GM19468 (cell line): ENCODE measurements around the gene FGF2.
"Not testable (repeated sequence)": the region's sequence is repeated elsewhere in the genome, so short reads cannot be mapped to it uniquely, and the experiment has no call there.

ENCODE experiments used
- ATAC-seq: cut with Tn5 transposase; IDR thresholded peaks from one replicate; pipeline ENCODE4 v1.9.1; 2021; ENCODE audit warnings: mild to moderate bottlenecking, moderate library complexity, moderate number of reproducible peaks; ENCODE audit not compliant: unreplicated experiment; ENCODE audit errors: extremely low read depth

Gene FGF2

GRCh38 chr4:122914938-122915337 lies 88.3 kb downstream of the FGF2 start:
- no peak for ATAC-seq

GRCh38 chr4:122917731-122918130 lies 91.1 kb downstream of the FGF2 start:
- ATAC-seq, result no peak

- ATAC-seq, result no peak
These were observed 93.8 kb downstream of the FGF2 start for GRCh38 chr4:122920473-122920872.

- no peak for ATAC-seq
These were observed 94.7 kb downstream of the FGF2 start for GRCh38 chr4:122921300-122921699.

- peak; percentile 20 for ATAC-seq
These were observed 95.6 kb downstream of the FGF2 start, which contains the start of gene NUDT6 for GRCh38 chr4:122921971-122922876. Gene NUDT6, minus strand, starts transcription at chr4:122922597. Its CDS starts 25 bp downstream, at chr4:122922572.

GRCh38 chr4:122922877-122923511 lies 96.4 kb downstream of the FGF2 start:
- peak; percentile 84 for ATAC-seq

- no peak for ATAC-seq
These were observed 102.3 kb downstream of the FGF2 start for GRCh38 chr4:122928930-122929329.

GRCh38 chr4:122930862-122931261 lies 104.2 kb downstream of the FGF2 start:
- no peak for ATAC-seq

- no peak for ATAC-seq
These were observed 106.1 kb downstream of the FGF2 start for GRCh38 chr4:122932763-122933162.

GRCh38 chr4:122945136-122945535 lies 118.5 kb downstream of the FGF2 start:
- not testable (repeated sequence) for ATAC-seq

GRCh38 chr4:122946142-122946541 lies 119.5 kb downstream of the FGF2 start:
- ATAC-seq, result no peak
